GM12891 (cell line): ENCODE data around the gene PAK5.

Experiments used
- PAX5 ChIP-seq: IDR thresholded peaks from 2 replicates; pipeline ENCODE4 v1.6.1; 2011; ENCODE audit warnings: low read length, moderate library complexity, mild to moderate bottlenecking; ENCODE audit not compliant: insufficient read depth, severe bottlenecking
- POLR2A ChIP-seq: IDR thresholded peaks from 2 replicates; pipeline ENCODE4 v1.6.1; 2011; ENCODE audit warnings: low read depth, low read length, control low read depth
- POLR2AphosphoS5 ChIP-seq: IDR thresholded peaks from 2 replicates; pipeline ENCODE4 v1.6.1; 2011; ENCODE audit warnings: low read depth, low read length, control low read depth
- POU2F2 ChIP-seq: IDR thresholded peaks from 2 replicates; pipeline ENCODE4 v1.6.1; 2011; ENCODE audit warnings: low read depth, mild to moderate bottlenecking, control low read depth, low read length, moderate library complexity
- TAF1 ChIP-seq: IDR thresholded peaks from 2 replicates; pipeline ENCODE4 v1.6.1; 2011; ENCODE audit warnings: low read depth, low read length, control low read depth

DNA sequence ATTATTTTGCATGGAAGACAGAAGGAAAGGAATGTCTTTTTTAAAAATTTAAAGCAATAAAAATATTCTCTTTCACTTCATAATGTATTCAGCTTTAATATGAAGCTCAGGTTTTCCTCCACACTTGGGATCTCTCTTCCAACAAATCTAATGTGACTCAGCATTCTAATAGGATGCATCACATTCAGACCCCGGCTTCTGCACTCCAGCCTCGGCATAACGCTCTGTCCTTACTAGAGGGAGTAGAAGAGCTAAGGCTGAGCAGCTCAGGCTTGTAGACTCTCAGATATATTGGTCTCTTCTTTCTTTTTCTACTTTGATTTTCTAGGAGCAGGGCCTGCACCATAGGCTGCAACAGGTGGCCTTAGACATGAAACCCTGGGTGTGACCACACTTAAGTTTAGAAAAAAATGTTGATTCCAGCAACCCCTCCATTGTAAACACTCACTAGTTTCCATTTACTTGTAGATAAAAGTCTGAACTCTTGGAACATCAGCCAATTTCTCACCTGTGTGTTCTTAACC lies 161.7 kb downstream of the PAK5 start:
- TF ChIP-seq POLR2A (no peak), TAF1 (no peak), POLR2AphosphoS5 (no peak), PAX5 (no peak), POU2F2 (no peak)
